NB4 (cell line): ENCODE measurements around the gene CELF4.

Experiments used
- DNase-seq: peaks from one replicate; pipeline ENCODE4 v3.0.0; 2010; ENCODE audit warnings: low read depth
- H3K4me3 ChIP-seq: one replicate; pipeline ENCODE4 v1.5.1; 2011; ENCODE audit warnings: mild to moderate bottlenecking, low read depth, low read length, moderate library complexity
- CTCF ChIP-seq: IDR thresholded peaks from one replicate; pipeline ENCODE4 v1.5.1; 2012; ENCODE audit warnings: low read depth, low read length
- MAX ChIP-seq: IDR thresholded peaks from 2 replicates; pipeline ENCODE4 v1.6.1; 2011; ENCODE audit warnings: low read depth, low read length
- MYC ChIP-seq: IDR thresholded peaks from 2 replicates; pipeline ENCODE4 v1.6.1; 2011; ENCODE audit warnings: low read depth, low read length
- POLR2A ChIP-seq: IDR thresholded peaks from 2 replicates; pipeline ENCODE4 v1.6.1; 2011; ENCODE audit warnings: mild to moderate bottlenecking; ENCODE audit not compliant: insufficient read length; ENCODE audit errors: extremely low read depth

CELF4 gene

GRCh38 chr18:37313624-37314023 is 252.0 kb downstream of the CELF4 start:
- DNase-seq: no peak
- TF ChIP-seq CTCF (no peak), MYC (no peak), POLR2A (no peak), MAX (no peak)
- H3K4me3 ChIP-seq: no peak overlapping the region

- DNase-seq: no peak
- TF ChIP-seq POLR2A (no peak), MYC (no peak), CTCF (no peak), MAX (no peak)
- no peak overlapping the region for H3K4me3 ChIP-seq
These were observed 255.7 kb downstream of the CELF4 start for GRCh38 chr18:37309861-37310260.

GRCh38 chr18:37309059-37309458 is 256.5 kb downstream of the CELF4 start:
- no peak for TF ChIP-seq MYC
- TF ChIP-seq POLR2A: no peak
- no peak overlapping the region for H3K4me3 ChIP-seq
- peak; percentile 8 for DNase-seq

- H3K4me3 ChIP-seq: no peak overlapping the region
- DNase-seq: no peak
- TF ChIP-seq POLR2A (no peak), MYC (no peak), CTCF (no peak), MAX (no peak)
These were observed 258.4 kb downstream of the CELF4 start for GRCh38 chr18:37307181-37307580.

GRCh38 chr18:37306432-37306831 is 259.2 kb downstream of the CELF4 start:
- TF ChIP-seq CTCF (no peak), POLR2A (no peak), MYC (no peak), MAX (no peak)
- H3K4me3 ChIP-seq: no peak overlapping the region
- no peak for DNase-seq

GRCh38 chr18:37305066-37305465 is 260.5 kb downstream of the CELF4 start:
- no peak for DNase-seq
- no peak for TF ChIP-seq MAX
- no peak for TF ChIP-seq CTCF
- no peak for TF ChIP-seq POLR2A
- TF ChIP-seq MYC: no peak
- H3K4me3 ChIP-seq: no peak overlapping the region
